ENCODE data around the gene GPC3.

Gene GPC3

DNA sequence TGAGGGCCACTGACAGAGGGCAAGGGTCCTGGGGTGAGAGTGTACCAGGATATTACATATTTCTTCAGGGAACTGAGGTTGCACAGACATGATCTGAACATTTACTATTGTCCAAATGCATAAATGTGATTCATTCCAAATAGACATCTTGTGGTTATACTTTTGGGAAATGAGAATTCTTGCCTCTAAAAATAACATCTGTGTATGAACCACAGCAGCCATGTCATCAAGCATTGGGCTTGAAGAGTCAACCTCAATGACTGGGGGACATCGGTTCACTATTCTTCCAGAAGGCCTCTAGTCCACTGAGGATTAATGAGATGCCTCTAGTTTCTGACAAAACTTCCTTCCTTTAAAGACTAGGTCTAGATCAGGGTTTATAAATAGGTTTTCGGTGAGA is 377.0 kb downstream of the GPC3 start:
- no peak for DNase-seq (ENCODE audit: low spot score)
- FAIRE-seq: no peak

DNA sequence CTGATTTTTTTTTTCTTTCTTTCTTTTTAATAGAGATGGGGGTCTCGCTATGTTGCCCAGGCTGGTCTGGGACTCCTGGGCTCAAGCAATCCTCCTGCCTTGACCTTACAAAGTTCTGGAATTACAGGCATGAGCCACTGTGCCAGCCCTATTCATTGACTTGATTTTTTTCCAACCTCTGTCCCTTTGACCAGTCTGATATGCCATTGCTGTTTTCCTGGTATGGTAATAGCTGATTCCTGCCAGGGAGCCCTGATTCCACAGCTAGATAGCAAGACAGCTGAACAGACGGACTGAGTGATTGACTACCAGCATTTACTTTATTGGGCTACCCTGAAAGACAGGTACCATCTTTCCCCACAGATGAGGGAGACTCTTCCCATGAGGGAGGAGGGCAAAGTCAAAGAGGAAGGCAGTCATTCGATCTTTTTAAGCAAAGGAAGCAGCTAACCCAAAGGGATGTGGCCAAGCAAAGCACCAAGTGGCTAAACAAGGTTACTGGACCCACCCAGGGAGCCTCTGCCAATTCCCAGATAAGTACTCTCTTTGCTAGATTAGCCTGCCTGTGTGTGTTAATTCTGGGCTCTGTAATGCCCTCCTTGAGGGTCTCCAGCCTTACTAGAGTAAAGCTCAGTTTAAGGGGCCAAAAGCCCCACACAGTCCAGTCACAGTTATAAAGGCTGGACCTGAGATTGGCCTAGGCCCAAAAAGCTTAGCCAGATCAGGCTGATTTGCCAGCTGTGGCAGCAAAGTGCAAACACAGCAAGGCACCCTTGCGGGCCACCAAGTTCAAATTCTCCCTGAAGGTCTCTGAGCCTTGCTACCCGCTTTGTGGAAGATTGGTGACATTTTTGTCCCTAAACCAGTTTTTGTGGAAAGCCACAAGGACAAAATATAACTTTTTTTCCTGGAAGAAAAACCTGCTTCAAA is 377.7 kb downstream of the GPC3 start:
- DNase-seq (ENCODE audit: low spot score) (no peak), FAIRE-seq (no peak)

DNA sequence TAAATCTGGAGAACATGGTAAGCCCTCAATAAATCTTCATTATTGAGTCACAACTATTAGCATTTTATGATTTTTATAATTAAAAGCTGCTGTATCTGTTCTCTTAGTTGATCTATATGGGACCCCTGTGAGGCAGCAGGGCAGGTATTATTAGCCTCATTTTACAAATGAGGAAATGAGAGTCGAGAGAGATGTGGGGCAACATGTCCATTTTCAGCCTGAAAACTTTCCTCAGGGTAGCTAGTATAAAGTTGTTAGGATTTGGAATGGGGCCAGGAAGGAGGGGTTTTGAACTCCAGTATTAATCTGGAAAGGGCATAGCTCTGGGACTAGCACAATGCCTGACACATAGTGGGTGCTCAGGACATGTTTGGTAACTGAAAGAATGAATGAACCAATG is 378.4 kb downstream of the GPC3 start:
- DNase-seq (ENCODE audit: low spot score): no peak
- no peak for FAIRE-seq

DNA sequence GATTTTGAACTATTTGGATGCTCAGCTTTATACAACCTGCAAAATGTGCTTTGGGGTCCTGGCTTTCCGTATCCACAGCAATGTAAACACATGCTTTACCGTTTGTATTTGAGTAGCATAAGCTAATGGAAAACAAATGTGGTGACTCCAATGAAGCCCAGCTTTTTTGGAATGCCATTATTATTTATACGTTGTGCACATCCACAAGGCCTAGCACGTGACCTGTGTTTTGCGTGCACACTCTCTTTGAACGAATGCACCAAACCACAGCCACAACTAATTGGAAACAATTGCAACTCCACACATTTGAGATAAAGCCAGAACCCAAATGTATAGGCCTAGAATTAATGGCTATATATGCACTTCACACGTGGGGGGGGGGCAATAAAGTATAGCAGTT is 380.6 kb downstream of the GPC3 start:
- FAIRE-seq: no peak
- DNase-seq (ENCODE audit: low spot score): no peak

DNA sequence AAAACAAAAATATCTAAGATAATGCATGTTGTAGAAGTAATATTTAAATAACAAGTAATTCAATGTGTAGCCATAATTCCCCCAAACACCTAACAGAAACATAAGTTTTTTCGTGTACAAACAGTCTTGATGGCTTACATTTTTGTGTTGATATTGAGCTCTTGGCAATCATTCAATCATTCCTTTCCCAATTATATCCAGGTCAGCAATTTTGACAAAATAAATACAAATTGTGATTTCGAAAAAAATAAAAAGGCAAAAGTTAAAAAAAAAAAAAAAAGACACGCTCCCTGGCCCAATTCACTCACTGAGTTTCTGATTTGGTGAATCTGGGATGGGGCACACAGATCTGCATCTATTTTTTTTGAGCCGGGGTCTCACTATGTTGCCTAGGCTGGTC is 382.5 kb downstream of the GPC3 start:
- no peak for DNase-seq (ENCODE audit: low spot score)
- no peak for FAIRE-seq

DNA sequence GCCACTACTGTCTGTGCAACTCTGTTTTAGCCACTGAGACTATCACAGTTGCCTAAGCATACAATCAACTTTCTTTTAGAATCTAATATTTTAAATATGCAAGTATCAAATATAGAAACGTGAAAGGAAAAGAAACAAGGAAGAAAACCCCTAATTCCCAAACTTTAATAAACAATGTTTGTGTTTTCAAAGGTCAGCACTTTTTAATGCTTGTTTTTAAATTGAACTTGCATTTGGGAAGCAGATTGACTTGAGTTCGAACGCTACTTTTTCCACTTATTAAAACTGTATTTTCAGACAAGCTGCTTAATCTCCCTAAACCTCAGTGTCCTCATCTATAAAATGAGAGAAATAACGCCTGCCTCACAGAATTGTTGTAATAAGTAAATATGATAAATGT is 384.3 kb downstream of the GPC3 start:
- DNase-seq (ENCODE audit: low spot score) (no peak), FAIRE-seq (no peak)

DNA sequence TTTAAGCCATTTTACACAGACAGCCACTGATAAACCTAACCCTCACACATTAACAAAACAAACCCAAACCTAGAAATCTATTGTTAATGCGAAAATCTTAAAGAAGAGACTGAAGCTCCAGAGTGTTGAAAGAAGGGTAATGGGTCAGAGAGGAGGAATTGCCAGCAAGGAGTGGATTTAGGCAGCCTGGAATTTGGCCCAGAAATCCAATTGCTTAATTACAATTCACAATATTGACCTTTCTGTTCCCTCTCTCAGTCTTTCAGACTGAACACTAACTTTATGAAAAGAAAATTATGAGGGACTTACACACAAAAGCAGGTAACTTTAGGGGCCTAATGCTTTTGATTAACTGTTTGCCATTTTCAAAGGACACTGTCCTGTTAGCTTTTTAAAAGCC is 384.9 kb downstream of the GPC3 start:
- DNase-seq (ENCODE audit: low spot score): no peak
- FAIRE-seq: no peak

DNA sequence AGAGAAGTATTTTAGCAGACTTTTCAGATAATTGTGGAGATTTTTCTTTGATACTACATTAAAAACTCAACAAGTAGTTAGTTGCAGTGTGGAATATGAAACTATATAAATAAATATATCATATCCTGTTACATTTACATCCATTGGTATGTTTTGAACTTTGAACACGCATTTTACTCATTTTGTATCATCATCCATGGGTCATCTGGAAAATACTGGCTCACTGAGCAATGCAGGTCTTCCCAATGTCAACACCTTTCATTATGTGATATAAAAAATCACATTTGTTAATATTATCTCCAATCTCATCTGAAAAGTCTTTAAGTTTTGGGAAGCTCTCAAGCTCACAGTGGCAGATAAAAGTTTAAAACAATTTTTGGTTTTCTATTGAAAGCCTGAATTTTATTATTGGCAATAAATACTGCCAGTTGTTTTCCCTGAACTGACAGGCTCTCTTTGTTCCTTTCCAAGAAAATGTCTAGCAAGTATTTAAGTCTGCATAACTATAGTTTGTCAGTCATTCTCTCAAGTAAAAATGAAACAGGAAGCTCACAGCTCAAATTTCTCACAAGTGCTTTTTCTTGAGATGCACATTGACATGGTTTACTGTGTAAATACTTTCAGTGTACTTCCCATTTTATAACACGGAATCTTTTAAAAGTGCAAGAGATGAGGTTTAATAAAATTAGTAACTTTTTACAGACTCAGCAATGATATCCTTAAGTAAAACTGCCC is 386.6 kb downstream of the GPC3 start:
- DNase-seq (ENCODE audit: low spot score): no peak
- no peak for FAIRE-seq

DNA sequence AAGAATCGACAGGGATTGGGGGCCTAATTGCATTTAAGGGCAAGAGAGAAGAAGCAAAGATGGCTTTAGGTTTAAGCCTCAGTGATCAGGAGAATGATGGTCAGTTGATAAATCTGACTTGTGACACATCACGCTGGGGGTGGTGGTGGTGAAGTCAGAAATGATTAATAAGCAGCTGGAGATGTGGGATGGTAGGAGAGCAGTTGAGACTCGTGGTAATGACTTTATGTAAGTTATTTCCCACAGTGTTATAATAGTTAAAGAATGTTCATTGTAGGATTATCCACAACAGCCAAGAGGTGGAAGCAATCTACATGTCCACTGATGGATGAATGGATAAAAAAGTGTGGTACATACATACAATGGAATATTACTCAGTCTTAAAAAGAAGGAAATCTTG is 391.2 kb downstream of the GPC3 start:
- no peak for FAIRE-seq

DNA sequence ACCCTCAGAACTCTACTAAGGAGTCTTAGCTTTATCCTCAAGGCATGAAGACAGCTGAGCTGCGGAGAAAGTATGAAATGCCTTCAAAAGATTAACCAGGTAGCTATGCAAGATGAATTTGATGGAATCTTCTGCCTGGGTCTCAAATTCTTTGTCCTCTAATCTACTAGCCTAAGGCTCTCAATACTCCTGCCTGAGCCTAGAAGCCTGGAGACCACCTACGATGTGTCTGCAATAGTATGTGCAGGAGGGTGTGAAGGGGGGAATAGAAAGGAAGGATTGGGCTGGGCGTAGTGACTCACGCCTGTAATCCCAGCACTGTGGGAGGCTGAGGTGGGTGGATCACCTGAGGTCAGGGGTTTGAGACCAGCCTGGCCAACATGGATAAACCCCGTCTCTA is 391.9 kb downstream of the GPC3 start:
- DNase-seq (ENCODE audit: low spot score): no peak
- FAIRE-seq: no peak

More for the DNA sequence above, 391.2 kb downstream of the GPC3 start:
- DNase-seq (ENCODE audit: low spot score): no peak

DNA sequence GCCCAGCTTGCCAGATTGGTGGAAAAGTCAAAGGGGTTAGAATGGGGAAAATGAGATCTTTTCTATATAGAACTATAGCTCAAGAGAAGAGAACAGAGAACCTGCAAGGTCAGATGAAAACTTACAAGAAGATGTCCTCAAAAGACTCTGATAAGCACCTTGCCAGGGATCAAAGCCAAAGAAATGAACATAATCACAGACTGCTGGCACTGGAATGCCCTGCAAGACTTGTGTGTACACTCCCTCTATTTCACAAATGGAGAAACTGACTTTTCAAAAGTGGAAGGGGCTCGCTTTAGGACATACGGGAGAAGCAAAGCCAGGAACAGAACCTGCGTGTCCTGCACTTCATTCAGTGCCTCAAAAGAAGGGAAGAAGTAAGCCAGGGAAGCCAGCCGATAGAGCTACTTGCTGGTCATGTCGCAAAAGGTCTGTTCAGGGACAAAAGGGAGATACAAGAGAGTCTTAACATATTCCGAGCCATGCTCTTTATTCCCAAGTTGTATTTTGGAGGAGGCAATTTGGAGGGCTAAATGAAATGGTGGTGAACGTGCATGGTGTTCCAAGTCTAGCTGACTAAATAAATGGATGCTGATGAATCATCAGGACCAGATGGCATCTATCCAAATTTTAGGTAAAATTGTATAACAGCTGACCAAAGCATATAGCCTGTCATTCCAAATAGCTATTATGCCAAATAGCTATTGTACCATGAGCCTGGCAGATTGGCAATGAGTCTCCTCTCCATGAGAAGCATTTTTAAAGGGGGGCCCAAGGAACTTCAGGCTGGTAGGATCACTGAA is 394.5 kb downstream of the GPC3 start:
- FAIRE-seq (no peak), DNase-seq (ENCODE audit: low spot score) (no peak)

DNA sequence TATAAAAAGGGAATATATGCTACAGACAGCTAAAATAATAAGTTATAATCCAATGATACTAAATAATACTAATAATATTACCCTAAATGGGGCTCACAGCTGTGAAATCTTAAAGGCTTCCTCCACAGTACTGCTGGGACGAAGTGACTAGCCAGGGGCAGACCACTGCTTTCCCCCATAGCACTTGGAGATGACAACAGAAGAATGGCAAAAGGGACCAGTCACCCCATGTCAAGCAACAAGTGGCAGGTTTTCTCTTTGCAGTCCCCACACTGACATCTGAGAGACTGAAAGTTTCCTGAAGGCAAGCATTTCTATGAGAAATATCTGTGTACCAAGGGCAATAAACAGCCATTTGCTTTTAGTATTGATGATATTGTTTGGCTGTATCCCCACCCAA is 396.6 kb downstream of the GPC3 start:
- DNase-seq (ENCODE audit: low spot score): no peak
- FAIRE-seq: no peak

DNA sequence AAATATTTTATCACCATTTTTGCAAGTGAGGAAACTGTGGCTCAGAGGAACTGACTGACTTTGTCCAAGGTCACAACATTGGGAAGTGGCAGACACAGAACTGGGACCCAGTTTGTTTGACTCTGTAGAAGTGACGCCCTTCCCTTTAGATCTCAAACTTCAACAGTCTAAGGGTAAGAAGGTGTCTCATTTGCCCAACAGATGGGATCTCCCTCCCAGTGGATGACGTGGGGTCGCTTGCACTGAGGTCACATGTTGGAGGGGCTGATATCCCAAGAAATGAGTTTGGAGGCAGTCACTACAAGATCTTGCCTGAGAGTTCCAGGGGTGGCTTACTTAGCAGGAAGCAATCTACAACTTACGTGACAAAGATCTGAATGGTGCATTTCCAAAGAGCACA is 397.6 kb downstream of the GPC3 start:
- no peak for FAIRE-seq
- no peak for DNase-seq (ENCODE audit: low spot score)

DNA sequence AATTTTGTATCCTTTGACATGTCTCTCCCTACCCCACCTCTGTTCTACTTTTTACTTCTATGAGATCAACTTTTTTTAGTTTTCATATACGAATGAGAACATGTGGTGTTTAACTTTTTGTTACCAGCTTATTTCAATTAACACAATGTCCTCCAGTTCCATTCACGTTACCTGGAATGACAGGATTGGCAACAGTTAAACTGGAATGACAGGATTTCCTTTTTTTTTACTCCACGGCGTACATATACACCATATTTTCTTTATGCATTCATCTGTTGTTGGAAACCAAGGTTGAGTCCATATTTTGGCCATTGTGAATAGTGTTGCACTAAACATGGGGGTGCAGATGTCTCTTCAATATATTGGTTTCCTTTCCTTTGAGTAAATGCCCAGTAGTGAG is 398.3 kb downstream of the GPC3 start:
- no peak for DNase-seq (ENCODE audit: low spot score)
- FAIRE-seq: no peak

DNA sequence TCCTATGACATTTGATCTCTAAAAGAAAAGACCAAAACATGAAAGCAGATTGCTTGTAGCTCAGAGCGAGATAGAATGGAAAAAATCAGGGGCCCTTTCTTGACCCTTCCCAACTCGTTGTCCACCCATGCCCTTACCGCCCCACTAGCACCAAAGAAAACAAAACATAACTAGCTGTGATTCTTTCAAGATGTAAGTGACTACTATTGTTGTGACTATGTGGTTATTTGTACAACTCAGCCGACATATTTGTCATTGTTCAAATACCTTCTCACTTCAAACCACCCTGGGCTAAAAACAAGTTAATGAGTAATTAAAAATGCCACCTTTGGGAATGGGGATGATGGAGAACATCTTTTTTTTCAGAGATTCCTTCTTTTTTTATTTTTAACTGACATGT is 399.0 kb downstream of the GPC3 start:
- FAIRE-seq (no peak), DNase-seq (ENCODE audit: low spot score) (no peak)

DNA sequence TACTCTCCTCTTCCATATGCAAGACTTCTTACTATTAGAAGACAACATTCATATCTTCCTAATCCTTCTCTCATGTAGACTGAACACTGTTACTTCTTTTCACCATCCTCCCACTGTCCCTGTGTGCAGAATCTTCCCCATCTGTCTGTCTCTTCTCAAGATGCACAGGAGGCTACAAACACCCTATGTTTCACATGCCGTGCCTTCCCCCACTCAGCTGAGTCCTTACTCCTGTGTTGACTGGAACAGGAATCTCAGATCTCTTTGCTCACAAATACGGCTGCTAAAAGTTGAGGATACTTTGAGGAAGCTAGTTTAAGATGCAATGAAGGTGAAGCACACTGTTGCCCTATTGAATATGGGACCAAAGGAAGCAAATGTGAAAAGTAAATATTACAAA is 401.6 kb downstream of the GPC3 start:
- DNase-seq (ENCODE audit: low spot score) (no peak), FAIRE-seq (no peak)

DNA sequence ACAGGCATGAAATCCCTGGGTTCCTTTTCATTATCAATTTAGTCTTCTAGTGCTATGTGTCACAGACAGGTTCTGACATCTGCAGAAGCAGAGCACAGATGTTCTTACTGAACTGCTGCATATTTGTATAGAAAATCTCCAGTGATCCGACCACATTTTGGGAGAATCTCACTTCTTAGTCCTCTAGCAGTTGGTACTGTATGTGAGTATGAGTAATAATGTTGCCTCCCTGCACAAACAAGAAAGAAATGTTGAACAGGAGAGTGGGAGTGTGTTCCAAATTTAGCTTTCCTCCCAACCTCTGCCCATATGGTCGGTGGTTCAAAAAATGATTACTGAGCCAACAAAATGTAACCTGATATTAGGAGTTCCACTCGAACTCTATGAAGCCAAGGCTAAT is 404.8 kb downstream of the GPC3 start:
- DNase-seq (ENCODE audit: low spot score) (no peak), FAIRE-seq (no peak)

DNA sequence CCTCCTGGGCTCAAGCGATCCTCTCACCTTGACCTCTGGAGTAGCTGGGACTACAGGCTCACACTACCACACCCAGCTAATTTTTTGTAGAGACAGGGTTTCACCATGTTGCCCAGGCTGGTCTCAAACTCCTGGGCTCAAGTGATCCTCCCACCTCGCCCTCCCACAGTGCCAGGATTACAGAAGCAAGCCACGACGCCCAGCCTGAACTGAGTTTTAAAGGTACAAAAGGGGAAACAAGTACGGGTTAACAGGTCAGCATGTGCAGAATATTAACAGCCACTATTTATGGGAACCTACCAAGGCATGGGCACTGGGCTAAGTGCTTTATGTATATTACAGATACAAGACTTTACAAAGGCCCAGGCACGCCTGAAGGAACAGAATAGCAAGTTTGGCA is 405.8 kb downstream of the GPC3 start:
- no peak for FAIRE-seq
- no peak for DNase-seq (ENCODE audit: low spot score)

DNA sequence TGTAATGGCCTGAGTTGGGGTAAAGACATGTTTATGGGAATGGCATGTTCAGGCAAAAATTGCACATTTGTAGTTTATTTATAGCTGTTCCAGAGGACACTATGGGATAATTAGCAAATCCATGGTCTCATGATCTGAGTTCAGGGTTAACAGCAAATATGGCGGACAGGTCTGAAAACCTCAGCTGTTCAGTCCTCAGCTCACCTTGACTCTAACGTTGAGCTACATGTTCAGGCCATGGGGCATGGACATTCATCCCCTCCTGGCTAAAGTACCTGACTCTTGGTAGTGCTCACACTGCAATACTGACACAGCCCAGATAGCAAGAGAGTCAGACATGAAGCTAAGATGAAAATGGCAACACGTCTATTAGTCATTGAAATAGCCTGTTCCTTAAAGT is 408.5 kb downstream of the GPC3 start:
- FAIRE-seq: no peak
- no peak for DNase-seq (ENCODE audit: low spot score)

DNA sequence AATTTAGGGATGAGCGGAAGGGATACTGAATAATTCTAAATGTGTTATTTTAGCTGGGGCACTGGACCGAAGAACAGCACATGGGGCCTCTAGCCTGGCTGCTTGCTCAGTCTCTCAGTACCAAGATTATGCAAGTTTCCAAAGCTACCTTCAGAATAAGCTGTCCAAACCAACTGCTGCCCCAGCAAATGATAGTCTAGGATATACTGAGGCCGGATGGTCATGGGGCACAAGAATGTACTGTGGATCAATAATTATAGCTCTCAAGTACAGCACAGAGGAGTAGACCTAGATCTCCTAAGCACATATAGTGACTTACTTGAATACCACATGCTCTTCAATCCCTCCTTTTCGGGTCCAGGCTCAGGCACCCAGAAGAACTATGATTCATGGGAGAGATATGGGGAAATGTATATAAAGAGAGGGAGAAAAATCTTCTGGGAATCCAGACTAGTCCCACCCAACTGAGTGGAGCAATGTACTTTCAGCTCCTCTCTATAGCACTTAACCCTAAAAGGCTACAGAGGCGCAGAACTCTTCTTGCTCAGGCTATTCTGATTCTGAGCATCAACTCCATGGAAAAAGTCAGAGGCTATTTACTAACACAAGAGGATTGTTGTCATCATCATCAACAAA is 409.8 kb downstream of the GPC3 start:
- DNase-seq (ENCODE audit: low spot score) (no peak), FAIRE-seq (no peak)

DNA sequence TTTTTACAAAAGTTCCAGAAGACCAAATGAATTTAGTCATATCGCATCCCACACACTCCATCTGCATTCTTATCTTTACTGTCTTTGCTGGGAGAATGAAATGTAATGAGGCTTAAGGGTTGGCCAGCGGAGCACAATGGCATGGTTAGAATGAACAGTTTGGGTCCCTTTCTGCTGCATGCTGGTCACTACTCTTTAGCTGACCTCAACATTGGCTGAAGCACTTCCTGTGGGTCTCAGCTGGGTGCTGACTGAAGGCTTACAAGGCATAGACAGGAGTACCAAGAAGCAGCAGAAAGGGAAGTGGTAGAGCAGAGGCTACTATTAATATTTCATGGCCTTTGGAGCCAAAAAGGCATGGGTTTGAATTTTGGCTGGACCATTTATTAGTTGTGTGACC is 410.7 kb downstream of the GPC3 start:
- FAIRE-seq: no peak
- no peak for DNase-seq (ENCODE audit: low spot score)

DNA sequence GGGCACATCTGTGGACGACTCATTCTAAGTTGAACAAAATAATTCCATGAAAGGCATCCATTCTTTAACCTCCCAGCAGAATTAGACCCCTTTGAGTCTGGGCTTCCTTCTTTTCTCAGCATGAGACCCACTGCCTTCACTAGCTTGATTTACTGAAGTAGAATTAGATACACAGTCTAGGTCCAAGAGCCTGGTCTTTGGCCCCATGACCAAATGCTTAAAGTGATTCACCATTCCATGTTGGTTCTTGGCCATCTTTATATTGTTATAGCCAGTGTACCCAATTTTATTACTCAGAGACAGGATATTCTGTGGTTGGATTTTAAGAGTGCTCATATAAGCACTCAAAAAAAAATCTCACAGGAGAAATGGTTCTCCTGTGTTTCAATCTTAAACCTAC is 414.8 kb downstream of the GPC3 start:
- DNase-seq (ENCODE audit: low spot score) (no peak), FAIRE-seq (no peak)
